Inflammatory macrophage treated with lipopolysaccharide for 4 hours (primary cell): Measurements from ENCODE around the gene METTL22.

Experiments
- DNase-seq: peaks from one replicate; pipeline ENCODE4 v3.0.0-alpha.2; 2020

Gene METTL22

GRCh38 chr16:8594149-8594666 is 27.3 kb upstream of the METTL22 start:
- peak; percentile 78 for DNase-seq

GRCh38 chr16:8595783-8596182 is 25.7 kb upstream of the METTL22 start:
- no peak for DNase-seq

- DNase-seq, result no peak
Measured at GRCh38 chr16:8596581-8596980, 24.9 kb upstream of the METTL22 start.

DNA sequence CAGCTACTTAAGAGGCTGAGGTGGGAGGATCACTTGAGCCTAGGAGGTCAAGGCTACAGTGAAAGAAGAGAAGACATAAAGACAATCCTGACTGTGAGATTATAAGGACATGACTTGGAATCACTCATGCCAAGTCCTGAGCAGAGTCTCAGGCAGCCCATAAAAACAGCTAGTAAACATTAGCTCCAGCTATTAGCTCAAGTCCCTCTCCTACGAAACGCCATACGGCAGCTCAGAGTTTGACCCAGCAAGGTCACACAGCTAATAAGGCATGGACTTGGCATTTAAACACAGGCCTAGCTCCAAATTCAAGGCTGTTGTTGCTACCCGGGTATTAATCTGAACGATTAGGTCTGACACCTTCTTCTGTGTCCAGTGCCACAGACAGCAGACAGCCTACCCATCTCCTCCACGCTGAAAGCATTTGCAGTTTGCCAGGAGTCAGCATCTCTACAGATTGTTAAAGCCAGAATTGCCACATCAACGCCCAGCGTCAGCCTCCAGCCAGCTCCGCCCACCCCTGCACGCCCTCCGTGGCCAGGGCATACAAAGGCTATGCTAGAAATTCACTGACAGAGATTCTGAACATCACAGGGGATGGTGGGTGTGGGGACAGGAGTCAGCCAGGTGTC is 21.2 kb upstream of the METTL22 start:
- no peak for DNase-seq

- DNase-seq, result no peak
Measured at GRCh38 chr16:8605554-8605953, 15.9 kb upstream of the METTL22 start.

- no peak for DNase-seq
Measured at GRCh38 chr16:8607214-8607613, 14.3 kb upstream of the METTL22 start.

- no peak for DNase-seq
Measured at GRCh38 chr16:8611122-8611521, 10.4 kb upstream of the METTL22 start.

DNA sequence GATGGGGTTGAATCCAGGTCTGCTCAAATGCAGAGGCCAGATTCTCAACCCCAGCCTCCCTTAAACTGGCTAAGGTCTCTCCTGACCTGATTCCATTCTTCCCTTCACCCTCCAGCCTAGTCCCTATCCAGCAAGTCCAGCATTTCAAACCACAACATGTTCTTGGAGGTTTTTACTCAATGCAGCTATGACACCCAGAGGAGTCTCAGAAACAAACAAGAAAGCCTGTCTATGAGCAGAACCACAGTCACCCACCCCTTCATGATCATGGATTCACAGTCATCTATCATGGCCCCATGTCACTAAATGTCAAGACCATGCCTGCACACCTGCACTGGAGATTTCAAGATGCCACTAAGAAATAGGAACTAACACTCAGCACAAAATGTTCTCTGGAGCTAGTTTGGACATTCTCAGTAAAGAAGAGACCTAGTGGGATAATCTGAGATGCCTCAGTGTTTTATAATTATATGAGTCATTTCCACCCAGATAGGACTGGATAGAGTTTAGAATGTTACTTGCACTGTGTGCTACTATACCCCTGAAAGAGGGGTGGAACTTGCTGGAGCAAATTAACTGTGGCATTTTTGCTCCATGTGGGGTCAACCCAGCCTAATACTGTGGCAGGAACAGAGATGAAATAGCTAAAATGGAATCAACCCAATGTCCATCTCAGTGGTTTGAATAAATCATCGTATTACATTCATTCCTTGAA is 9.5 kb upstream of the METTL22 start:
- no peak for DNase-seq

DNA sequence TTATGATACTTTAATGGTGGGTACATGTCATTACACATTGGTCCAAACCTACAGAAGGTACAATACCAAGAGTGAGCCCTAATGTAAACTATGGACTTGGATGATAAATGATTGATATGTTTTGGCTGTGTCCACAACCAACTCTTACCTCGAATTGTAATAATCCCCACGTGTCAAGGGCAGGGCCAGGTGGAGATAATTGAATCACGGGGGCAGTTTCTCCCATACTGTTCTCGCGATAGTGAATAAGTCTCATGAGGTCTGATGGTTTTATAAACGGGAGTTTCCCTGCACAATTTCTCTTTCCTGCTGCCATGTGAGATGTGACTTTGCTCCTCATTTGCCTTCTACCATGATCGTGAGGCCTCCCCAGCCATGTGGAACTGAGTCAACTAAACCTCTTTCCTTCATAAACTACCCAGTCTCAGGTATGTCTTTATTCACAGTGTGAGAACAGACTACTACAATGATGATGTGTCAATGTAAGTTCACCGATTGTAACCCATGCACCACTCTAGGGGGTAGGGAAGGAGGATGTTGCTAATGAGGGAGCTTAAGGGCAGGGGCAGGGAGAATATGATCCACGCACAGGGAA is 7.0 kb upstream of the METTL22 start:
- DNase-seq, result no peak

DNA sequence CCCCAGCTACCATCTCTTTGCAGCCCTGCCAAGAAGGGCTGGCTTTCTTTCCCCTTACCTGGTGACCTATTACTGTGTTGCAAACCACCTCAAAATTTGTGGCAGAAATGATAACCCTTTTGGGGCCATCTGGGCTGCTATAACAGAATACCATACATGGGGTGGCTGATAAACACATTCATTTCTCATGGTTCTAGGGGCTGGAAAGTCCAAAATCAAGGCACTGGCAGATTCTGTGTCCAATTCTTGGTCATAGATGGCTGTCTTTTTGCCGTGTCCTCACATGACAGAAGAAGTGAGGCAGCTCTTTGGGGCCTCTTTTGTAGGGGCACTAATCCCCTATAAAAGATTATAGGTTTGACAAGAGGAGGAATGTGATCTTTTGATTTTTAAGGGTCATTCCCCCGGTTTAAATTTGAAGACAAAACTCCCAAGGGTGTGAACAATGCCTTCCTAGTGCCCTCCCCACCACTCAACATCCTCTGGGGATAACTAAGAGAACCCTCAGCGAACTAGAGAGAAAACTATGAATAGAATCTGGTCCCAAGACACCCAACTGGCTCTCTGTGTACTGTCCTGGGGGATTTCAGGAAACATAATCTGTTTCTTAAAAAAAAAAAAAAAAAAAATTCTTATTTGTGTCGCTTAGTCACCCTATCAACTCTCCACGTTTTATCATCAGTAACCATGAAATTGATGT is 1.7 kb upstream of the METTL22 start:
- no peak for DNase-seq

DNA sequence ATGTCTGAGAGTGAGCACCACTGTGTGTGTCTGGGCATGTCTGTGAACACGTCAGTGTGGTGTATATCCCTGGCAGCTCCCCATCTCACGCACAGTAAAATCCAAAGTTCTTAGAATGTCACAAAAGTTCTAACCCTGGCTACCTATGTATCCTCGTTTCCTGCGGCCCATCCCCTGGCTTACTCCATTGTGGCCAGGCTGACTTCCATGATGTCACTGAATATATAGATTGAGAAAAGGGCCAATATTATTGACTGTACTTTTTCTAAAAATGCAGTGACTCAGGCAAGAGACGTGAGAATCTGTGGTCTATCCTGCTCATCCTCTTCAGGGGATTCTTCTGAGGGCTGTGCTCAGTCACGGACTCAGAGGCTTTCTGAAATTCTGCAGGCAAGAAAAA is 963 bp upstream of the METTL22 start:
- no peak for DNase-seq

GRCh38 chr16:8621222-8621571 is 301 bp upstream of the METTL22 start:
- no peak for DNase-seq

GRCh38 chr16:8622315-8622656 is 788 bp downstream of the METTL22 start:
- DNase-seq, result no peak

DNA sequence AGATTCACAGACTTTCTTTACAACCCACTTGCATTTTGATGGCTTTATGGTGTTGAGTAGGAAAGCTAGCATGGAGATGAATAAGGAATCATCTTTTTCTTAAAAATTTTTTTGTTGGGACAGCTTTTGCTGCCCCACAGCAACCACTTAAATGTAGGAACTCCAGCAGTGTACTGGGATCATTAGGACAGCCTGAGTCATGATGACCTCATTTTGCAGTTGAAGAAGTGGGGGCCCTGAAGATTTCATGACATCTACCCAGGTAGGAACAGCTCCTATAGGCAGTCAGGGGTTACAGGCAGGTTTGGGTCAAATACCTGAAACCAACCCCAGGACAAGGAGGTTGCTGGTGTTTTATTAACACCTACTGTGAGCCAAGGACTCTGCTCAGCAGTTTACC is 2.1 kb downstream of the METTL22 start:
- DNase-seq, result peak; percentile 37

- DNase-seq, result no peak
Measured at GRCh38 chr16:8625491-8626087, 4.1 kb downstream of the METTL22 start.

DNA sequence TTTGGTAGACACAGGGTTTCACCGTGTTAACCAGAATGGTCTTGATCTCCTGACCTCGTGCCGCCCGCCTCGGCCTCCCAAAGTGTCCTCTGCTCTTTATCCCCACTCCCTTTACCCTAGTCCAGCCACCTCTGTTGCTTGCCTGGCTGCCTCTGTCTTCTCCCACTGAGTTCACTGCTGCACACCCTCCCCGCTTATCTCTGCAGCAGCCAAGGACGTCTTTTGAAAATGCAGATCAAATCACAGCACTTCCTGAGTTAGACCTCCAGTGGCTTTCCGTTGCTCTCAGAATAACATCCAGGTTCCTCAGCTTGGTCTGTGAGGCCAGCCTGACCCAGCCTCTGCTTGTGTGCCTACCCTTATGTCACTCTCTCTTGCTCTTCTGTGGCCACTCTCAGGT is 5.4 kb downstream of the METTL22 start:
- DNase-seq, result no peak

GRCh38 chr16:8627456-8627855 is 6.0 kb downstream of the METTL22 start:
- no peak for DNase-seq

- no peak for DNase-seq
Measured at GRCh38 chr16:8628981-8629725, 7.7 kb downstream of the METTL22 start.

DNA sequence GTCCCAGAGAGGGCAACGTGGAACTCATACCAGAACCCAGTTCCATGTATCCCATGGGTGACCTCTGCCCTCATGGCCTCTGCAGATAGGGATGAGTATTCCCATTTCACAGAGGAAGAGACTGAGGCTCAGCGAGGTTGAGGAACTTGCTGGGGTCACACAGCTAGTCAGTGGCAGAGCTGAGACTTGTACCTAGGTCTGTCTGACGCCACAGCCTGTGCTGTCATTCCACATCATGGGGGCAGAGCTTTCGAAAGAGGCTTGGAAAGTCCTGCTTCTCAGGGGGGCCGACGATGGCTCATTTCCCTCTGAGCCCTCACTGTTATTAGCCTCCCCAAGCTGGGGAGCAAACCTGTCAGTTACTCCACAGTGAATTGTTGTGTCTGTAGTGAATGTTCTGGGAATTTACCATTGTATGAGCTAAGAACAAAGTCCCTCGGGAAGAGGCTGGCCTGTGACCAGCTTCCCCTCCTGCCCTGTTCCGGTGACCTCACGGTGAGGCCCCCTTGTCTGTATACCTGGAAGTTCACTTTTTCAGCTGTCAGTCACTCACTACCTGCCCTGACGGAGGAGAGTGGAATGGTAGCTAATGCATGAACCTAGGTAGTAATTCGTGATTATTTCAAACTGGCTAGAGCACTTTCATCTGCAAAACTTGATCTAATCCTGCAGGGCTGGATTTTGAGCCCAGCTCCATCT is 8.9 kb downstream of the METTL22 start:
- DNase-seq, result peak; percentile 53

DNA sequence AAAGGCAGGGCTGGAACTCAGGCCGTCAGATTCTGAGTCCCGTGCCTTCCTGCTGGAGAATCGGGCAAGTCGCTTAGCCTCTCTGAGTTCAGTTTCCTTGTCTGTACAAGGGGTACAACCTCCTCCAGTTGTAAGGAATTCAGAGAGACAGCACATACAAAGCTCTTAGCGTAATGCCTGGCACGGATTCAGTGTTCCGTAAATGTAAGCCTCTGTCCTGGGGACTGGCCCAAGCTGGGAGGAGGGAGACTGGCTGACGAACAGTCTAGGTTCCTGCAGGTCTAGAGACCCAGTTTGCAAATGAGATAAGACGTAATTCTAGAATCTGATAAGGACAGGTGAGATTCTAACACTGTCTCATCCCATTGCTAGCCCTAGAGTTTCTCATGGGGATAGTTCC is 9.9 kb downstream of the METTL22 start:
- DNase-seq, result no peak

DNA sequence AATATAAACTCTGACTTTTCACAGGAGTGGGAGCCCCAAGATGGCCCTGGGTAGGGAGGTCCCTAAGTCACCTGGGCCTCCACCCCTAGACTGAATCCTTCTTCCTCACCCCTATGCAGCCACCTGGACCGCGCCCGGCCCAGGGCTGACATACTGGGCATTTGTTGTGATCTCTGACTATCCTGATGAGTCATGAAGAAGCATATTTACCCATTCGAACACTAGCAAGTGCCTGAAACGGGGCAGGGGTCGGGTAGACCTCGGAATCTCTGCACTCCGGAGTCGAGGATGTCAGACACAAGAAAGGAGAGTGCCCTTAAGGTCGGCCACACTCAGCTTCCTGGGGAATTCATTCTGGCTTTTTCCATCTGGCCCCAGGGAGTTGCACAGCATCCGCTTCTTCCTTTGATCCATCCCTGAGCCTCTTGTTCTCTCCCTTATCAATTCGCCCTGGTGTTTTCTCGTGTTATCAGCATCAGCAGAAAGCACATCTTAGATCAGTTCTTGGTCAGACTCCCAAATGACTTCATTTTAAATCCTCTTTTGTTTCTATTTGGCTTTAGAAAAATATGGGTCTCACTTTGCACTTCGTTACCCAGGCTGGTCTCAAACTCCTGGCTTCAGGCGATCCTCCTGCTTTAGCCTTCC is 10.4 kb downstream of the METTL22 start:
- peak; percentile 14 for DNase-seq
